ENCODE measurements around the gene ROBO1. TPM values are rescaled to one million over a fixed set of nuclear protein-coding genes. Genes with fewer than 3 reads are reported as not detected.

Gene ROBO1
- total RNA-seq, 4 donors from 2014 or later: 25.0 to 42.6 (median 35.7) TPM

- Histone ChIP-seq H3K4me1 (peaks cover 0 to 21% (median 4%) of the 10 kb centered on the region in 3 donors), H3K27ac (no peak overlapping the region), H3K27me3 (no peaks in the 10 kb centered on the region), H3K36me3 (no peaks in the 10 kb centered on the region), H3K4me3 (no peak overlapping the region), H3K9me3 (no peaks in the 10 kb centered on the region)
- no peak for DNase-seq
- intact Hi-C loops (cut with DNase I): no loop called here
- no peak for TF ChIP-seq POLR2A (IDR thresholded peaks at IDR 0.05)
- TF ChIP-seq, protein P1, sequence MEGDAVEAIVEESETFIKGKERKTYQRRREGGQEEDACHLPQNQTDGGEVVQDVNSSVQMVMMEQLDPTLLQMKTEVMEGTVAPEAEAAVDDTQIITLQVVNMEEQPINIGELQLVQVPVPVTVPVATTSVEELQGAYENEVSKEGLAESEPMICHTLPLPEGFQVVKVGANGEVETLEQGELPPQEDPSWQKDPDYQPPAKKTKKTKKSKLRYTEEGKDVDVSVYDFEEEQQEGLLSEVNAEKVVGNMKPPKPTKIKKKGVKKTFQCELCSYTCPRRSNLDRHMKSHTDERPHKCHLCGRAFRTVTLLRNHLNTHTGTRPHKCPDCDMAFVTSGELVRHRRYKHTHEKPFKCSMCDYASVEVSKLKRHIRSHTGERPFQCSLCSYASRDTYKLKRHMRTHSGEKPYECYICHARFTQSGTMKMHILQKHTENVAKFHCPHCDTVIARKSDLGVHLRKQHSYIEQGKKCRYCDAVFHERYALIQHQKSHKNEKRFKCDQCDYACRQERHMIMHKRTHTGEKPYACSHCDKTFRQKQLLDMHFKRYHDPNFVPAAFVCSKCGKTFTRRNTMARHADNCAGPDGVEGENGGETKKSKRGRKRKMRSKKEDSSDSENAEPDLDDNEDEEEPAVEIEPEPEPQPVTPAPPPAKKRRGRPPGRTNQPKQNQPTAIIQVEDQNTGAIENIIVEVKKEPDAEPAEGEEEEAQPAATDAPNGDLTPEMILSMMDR (IDR thresholded peaks at IDR 0.05): no peak
- 61 to 62% methylated on average over 2 of the region's 2 CpGs for WGBS, 2 donors
These were observed 795.0 kb downstream of the ROBO1 start for GRCh38 chr3:78972617-78973301.

DNA sequence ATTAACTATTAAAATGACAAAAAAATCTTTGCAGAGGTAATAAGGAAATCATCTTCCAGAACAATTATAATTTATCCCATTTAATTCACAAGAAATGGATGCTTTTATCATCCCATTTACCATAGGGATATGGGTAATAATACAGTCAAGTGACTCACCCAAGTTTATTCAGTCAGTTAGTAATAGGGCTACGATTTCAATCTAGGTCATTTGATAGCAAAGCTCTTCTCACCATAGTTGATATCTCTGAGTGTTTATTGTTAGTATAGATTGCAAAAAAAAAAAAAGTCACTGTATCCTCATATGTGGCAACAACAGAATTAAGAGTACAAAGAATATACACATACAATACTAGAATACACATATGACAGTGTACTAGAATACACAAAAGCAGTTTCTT is 797.1 kb downstream of the ROBO1 start:
- peaks cover 0 to 21% (median 4%) of the 10 kb centered on the region in 3 donors for H3K4me1 ChIP-seq
- H3K36me3 ChIP-seq: no peaks in the 10 kb centered on the region
- intact Hi-C loops (cut with DNase I): no loop called here
- WGBS, 2 donors: 27 to 58% methylated on average over 1 of the region's 1 CpG
- no peak overlapping the region for H3K27ac ChIP-seq
- no peaks in the 10 kb centered on the region for H3K9me3 ChIP-seq
- H3K27me3 ChIP-seq: no peaks in the 10 kb centered on the region
- DNase-seq: no peak
- TF ChIP-seq, protein P1 (IDR thresholded peaks at IDR 0.05): no peak
- no peak for TF ChIP-seq POLR2A (IDR thresholded peaks at IDR 0.05)
- H3K4me3 ChIP-seq: no peak overlapping the region

GRCh38 chr3:78969483-78969882 is 798.3 kb downstream of the ROBO1 start:
- TF ChIP-seq POLR2A (IDR thresholded peaks at IDR 0.05): no peak
- TF ChIP-seq, protein P1 (IDR thresholded peaks at IDR 0.05): no peak
- WGBS, 2 donors: 61 to 70% methylated on average over 2 of the region's 2 CpGs
- DNase-seq: no peak
- no peak overlapping the region for H3K4me3 ChIP-seq
- no peaks in the 10 kb centered on the region for H3K27me3 ChIP-seq
- peaks cover 0 to 15% (median 4%) of the 10 kb centered on the region in 3 donors for H3K4me1 ChIP-seq
- intact Hi-C loops (cut with DNase I): no loop called here
- no peaks in the 10 kb centered on the region for H3K36me3 ChIP-seq
- no peaks in the 10 kb centered on the region for H3K9me3 ChIP-seq
- no peak overlapping the region for H3K27ac ChIP-seq

DNA sequence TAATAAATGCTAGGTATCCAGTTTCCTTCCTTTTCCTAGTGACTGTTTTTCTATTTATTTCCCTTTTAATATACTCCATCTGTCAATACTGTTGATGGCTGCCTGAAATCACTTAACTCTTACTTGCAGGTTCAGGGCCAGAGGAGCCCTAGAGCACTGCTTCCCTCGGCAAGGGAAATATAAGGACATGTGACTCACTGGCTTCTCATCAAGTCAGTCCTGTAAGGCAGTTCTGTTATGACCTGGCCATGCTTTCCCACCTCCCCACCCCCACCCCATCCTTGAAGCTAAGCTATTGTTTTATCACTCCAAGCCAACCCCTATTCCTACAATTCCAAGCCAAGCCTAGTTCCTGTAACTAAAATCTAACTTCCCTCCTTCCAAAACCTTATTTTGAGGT is 800.7 kb downstream of the ROBO1 start:
- no peak overlapping the region for H3K4me3 ChIP-seq
- H3K36me3 ChIP-seq: no peaks in the 10 kb centered on the region
- no peaks in the 10 kb centered on the region for H3K4me1 ChIP-seq
- no peak for DNase-seq
- WGBS, 2 donors: 40 to 57% methylated on average over 1 of the region's 1 CpG
- intact Hi-C loops (cut with DNase I): no loop called here
- H3K9me3 ChIP-seq: no peaks in the 10 kb centered on the region
- H3K27ac ChIP-seq: no peak overlapping the region
- TF ChIP-seq, protein P1 (IDR thresholded peaks at IDR 0.05): no peak
- TF ChIP-seq POLR2A (IDR thresholded peaks at IDR 0.05): no peak
- no peaks in the 10 kb centered on the region for H3K27me3 ChIP-seq

DNA sequence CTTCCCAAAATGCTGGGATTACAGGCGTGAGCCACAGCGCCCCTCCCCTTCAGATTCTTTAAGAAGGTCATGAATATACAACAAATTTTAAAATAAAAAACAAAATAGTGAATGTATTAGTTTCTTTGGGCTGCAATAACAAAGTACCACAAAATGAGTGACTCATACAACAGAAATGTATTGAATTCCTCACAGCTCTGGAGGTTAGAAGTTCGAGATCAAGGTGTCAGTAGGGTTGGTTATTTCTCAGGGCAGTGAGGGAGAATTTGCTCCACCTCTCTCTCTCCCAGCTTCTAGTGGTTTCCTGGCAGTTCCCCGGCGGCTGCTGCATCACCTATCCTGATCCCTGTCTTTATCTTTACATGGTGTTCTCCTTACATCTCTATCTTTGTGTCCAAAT is 804.0 kb downstream of the ROBO1 start:
- intact Hi-C loops (cut with DNase I): no loop called here
- no peak for DNase-seq
- no peaks in the 10 kb centered on the region for H3K36me3 ChIP-seq
- H3K4me1 ChIP-seq: no peaks in the 10 kb centered on the region
- 81 to 89% methylated on average over 4 to 5 of the region's 5 CpGs for WGBS, 2 donors
- no peak for TF ChIP-seq POLR2A (IDR thresholded peaks at IDR 0.05)
- TF ChIP-seq, protein P1 (IDR thresholded peaks at IDR 0.05): no peak
- no peak overlapping the region for H3K27ac ChIP-seq
- no peaks in the 10 kb centered on the region for H3K27me3 ChIP-seq
- no peaks in the 10 kb centered on the region for H3K9me3 ChIP-seq
- no peak overlapping the region for H3K4me3 ChIP-seq
